HepG2 (cell line): ENCODE data around the gene PSAPL1. TPM values are rescaled to one million over a fixed set of nuclear protein-coding genes. Genes with fewer than 3 reads are reported as not detected.

Experiments
- ATAC-seq: fragments of 200-7000 bp; cut with Tn5 transposase; 3 replicates; pipeline ENCODE4 v1.9.1; 2020; ENCODE audit warnings: mild to moderate bottlenecking, moderate library complexity
- BruUV-seq: library from RNA; stranded (reverse); fragments of 400-500 nt; replicated peaks from 2 replicates; lab custom pipeline; 2021; lab: Mats Ljungman, UMichigan
- CTCF ChIA-PET: fragments of 300-600 bp; formaldehyde crosslinking; extraction: SDS; loops from one replicate; lab custom pipeline; 2021; ENCODE audit warnings: low total read pairs, inconsistent platforms, low intra/inter-chr PET ratio; lab: Yijun Ruan, JAX
- POLR2A ChIA-PET: fragments of 350-600 bp; sonication (Branson Sonifier 250); formaldehyde crosslinking; loops from one replicate; lab custom pipeline; 2020; ENCODE audit warnings: antibody characterized with exemption, inconsistent platforms; lab: Yijun Ruan, JAX
- DNase-seq: peaks from one replicate; pipeline ENCODE4 v3.0.0-alpha.2; 2015; ENCODE audit warnings: low spot score
- FAIRE-seq: peaks from 3 replicates; lab custom pipeline; 2011; peaks lifted over from hg19 to GRCh38; lab: Jason Lieb, UNC
- H2AFZ ChIP-seq: one replicate; pipeline ENCODE4 v1.6.1; 2011; ENCODE audit warnings: low read length, inconsistent platforms
- H3K27ac ChIP-seq: fragments of 300-600 bp; 3 replicates; pipeline ENCODE4 v1.8.0; 2011; ENCODE audit warnings: mixed run types, mild to moderate bottlenecking, mixed read lengths, low read length, inconsistent platforms; ENCODE audit not compliant: insufficient read depth; ENCODE audit errors: extremely low read length
- H3K27me3 ChIP-seq, 2 experiments: fragments of 200-600 bp in 1 of 2; 2 replicates in 1 of 2; 3 replicates in 1 of 2; pipeline versions ENCODE4 v1.6.0 to v1.8.0; 2011; ENCODE audit warnings: low read length in 2 of 2, mild to moderate bottlenecking in 2 of 2, moderate library complexity in 2 of 2, inconsistent platforms in 1 of 2; ENCODE audit not compliant: insufficient read depth in 2 of 2, control insufficient read depth in 1 of 2
- H3K36me3 ChIP-seq, 2 experiments: fragments of 200-600 bp in 1 of 2; replicated peaks in 1 of 2; 2 replicates in 1 of 2; 3 replicates in 1 of 2; pipeline versions ENCODE4 v1.5.1 to v1.8.0; 2011; ENCODE audit warnings: low read length in 2 of 2, inconsistent platforms in 1 of 2; ENCODE audit not compliant: insufficient read depth in 2 of 2, control insufficient read depth in 1 of 2
- H3K4me1 ChIP-seq: 2 replicates; pipeline ENCODE4 v1.5.1; 2012; ENCODE audit warnings: low read length, inconsistent platforms; ENCODE audit not compliant: insufficient read depth
- H3K4me2 ChIP-seq: 2 replicates; pipeline ENCODE4 v1.6.0; 2011; ENCODE audit warnings: low read depth, low read length, inconsistent platforms
- H3K4me3 ChIP-seq, 3 experiments: fragments of 200-600 bp in 1 of 3; sonication (generic), shearing (Covaris generic) in 1 of 3; replicated peaks in 1 of 3; 2 replicates each; pipeline ENCODE4 v1.5.1; 2011 to 2016; ENCODE audit warnings: low read length in 3 of 3, inconsistent platforms in 2 of 3, low read depth in 2 of 3, mild to moderate bottlenecking in 2 of 3, control low read depth in 1 of 3, mixed read lengths in 1 of 3; ENCODE audit not compliant: insufficient read depth in 1 of 3
- H3K79me2 ChIP-seq: one replicate; pipeline ENCODE4 v1.6.1; 2011; ENCODE audit warnings: low read length, inconsistent platforms; ENCODE audit not compliant: insufficient read depth
- H3K9ac ChIP-seq: 2 replicates; pipeline ENCODE4 v1.6.0; 2011; ENCODE audit warnings: mild to moderate bottlenecking, low read depth, low read length, inconsistent platforms; ENCODE audit not compliant: insufficient read depth
- H3K9me3 ChIP-seq: 2 replicates; pipeline ENCODE4 v1.5.1; 2012; ENCODE audit warnings: mild to moderate bottlenecking, low read length
- H4K20me1 ChIP-seq: 2 replicates; pipeline ENCODE4 v1.6.0; 2011; ENCODE audit warnings: inconsistent platforms, mild to moderate bottlenecking, low read length, moderate library complexity; ENCODE audit not compliant: insufficient read depth
- ATRX ChIP-seq: sonication (generic); formaldehyde crosslinking; IDR thresholded peaks from 2 replicates; pipeline ENCODE4 v1.4.0; 2020; ENCODE audit warnings: missing genetic modification reagents, borderline replicate concordance
- BRD4 ChIP-seq: sonication (generic); formaldehyde crosslinking; IDR thresholded peaks from 2 replicates; pipeline ENCODE4 v1.4.0; 2020; ENCODE audit warnings: missing genetic modification reagents
- KIAA2018 ChIP-seq: sonication (generic); formaldehyde crosslinking; IDR thresholded peaks from 2 replicates; pipeline ENCODE4 v1.5.0; 2020; ENCODE audit warnings: mild to moderate bottlenecking, missing genetic modification reagents, borderline replicate concordance
- RNF2 ChIP-seq: fragments of 450-650 bp; conservative IDR thresholded peaks from 2 replicates; pipeline ENCODE4 v1.6.1; 2016; ENCODE audit warnings: low read depth
- ZFP37 ChIP-seq: sonication (generic); formaldehyde crosslinking; IDR thresholded peaks from 2 replicates; pipeline ENCODE4 v1.4.0; 2020; ENCODE audit warnings: missing genetic modification reagents, borderline replicate concordance
- ZNF383 ChIP-seq: sonication (generic); formaldehyde crosslinking; IDR thresholded peaks from 2 replicates; pipeline ENCODE4 v1.4.0; 2020; ENCODE audit warnings: missing genetic modification reagents, mild to moderate bottlenecking, borderline replicate concordance
- WGBS: methylation state at CpG from one replicate; pipeline ENCODE4 v1.1.6; 2017; ENCODE audit warnings: low lambda C conversion rate; 5-methylcytosine and 5-hydroxymethylcytosine counted together
- in situ Hi-C: cut with HindIII; loops from 2 replicates; pipeline ENCODE4 v1.10.0; 2017; ENCODE audit warnings: low pct_unique_long_range_greater_than_20kb; ENCODE audit not compliant: extremely low pct_ligation_motif_present
- intact Hi-C: fragments of 100-400 bp; cut with micrococcal nuclease; formaldehyde crosslinking; loops from one replicate; pipeline ENCODE4 v1.10.0; 2022; ENCODE audit not compliant: unreplicated experiment
- polyA plus RNA-seq, 8 experiments: library from polyadenylated mRNA; depleted of rRNA in 3 of 8; stranded (reverse) in 7 of 8; unstranded in 1 of 8; fragments of >200 nt; fragmentation: Illumina TruSeq in 4 of 8; extraction: Trizol in 4 of 8; gene quantifications; 2 replicates each; pipeline versions ENCODE4 v1.2.1 to v1.2.3, GENCODE V29; 2011 to 2016; ENCODE audit warnings: low read depth in 4 of 8, missing spikeins in 1 of 8, mixed read lengths in 1 of 8; ENCODE audit not compliant: insufficient read depth in 1 of 8
- total RNA-seq, 5 experiments: library from RNA; depleted of rRNA; stranded (reverse); fragments of >200 nt; fragmentation: Illumina TruSeq; extraction: Trizol; gene quantifications; 2 replicates each; pipeline ENCODE4 v1.2.3, GENCODE V29; 2016; ENCODE audit warnings: low read depth in 1 of 5

Gene PSAPL1
- total and polyA plus RNA-seq, 2 of the 13 experiments (the other 11 are each of a cell fraction or from before 2014, with no cell fraction given): 0.02 to 0.16 TPM

- no peak overlapping the region for H2AFZ ChIP-seq
- ATAC-seq (no peak), DNase-seq (no peak), FAIRE-seq (no peak)
- no peak overlapping the region for H3K4me2 ChIP-seq
- H3K9me3 ChIP-seq: no peaks in the 10 kb centered on the region
- H4K20me1 ChIP-seq: no peaks in the 10 kb centered on the region
- no peak overlapping the region for H3K9ac ChIP-seq
- ChIA-PET CTCF (no interaction called here), POLR2A (no interaction called here)
- no peak overlapping the region for H3K4me3 ChIP-seq
- 40% methylated on average over 5 of the region's 5 CpGs for WGBS
- H3K36me3 ChIP-seq: no peaks in the 10 kb centered on the region
- intact Hi-C loops (no loop called here), in situ Hi-C loops (no loop called here)
- peaks cover 13% of the 10 kb centered on the region for H3K4me1 ChIP-seq
- no peaks in the 10 kb centered on the region for H3K79me2 ChIP-seq
- H3K27ac ChIP-seq: no peak overlapping the region
- no peak for TF ChIP-seq ZNF383 (CRISPR knock-in tag)
- TF ChIP-seq ZFP37: no peak
- TF ChIP-seq RNF2: no peak
- no peak for TF ChIP-seq ATRX (CRISPR knock-in tag)
- no peak for TF ChIP-seq KIAA2018 (CRISPR knock-in tag)
- no peak for TF ChIP-seq BRD4 (CRISPR knock-in tag)
- H3K27me3 ChIP-seq: peaks cover 4 to 40% of the 10 kb centered on the region in 2 experiments; a peak in 4 of 5 replicates
- no TSS peak for BruUV-seq
Measured at GRCh38 chr4:7464259-7464655, 29.5 kb upstream of the PSAPL1 start.
